GM18907 (cell line): ENCODE data around the gene OCSTAMP.
A peak's percentile ranks its signal among the peaks of the same experiment; 100 is the strongest.

ENCODE experiments used
- ATAC-seq: cut with Tn5 transposase; IDR thresholded peaks from one replicate; pipeline ENCODE4 v1.9.1; 2021; ENCODE audit warnings: mild to moderate bottlenecking, moderate library complexity; ENCODE audit not compliant: unreplicated experiment

The OCSTAMP gene

DNA sequence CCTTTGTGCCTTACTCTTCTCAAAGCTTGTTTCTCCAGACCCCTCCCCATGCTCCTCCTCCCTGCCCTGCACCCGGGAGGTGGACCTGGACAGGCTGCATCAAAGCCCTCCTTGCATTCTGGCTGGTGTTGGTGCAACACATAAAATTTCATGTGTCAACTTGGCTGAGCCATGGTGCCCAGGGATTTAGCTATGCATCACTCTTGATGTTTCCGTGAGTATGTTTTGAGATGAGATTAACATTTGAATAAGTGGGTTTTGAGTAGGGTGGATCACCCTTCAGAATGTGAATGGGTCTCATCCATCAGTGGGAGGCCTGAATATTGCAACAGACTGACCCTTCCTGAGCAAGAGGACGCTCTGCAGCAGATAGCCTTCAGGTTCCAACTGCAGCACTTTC lies 4.4 kb upstream of the OCSTAMP start:
- ATAC-seq: no peak

GRCh38 chr20:46553926-46554325 lies 3.5 kb upstream of the OCSTAMP start:
- no peak for ATAC-seq

DNA sequence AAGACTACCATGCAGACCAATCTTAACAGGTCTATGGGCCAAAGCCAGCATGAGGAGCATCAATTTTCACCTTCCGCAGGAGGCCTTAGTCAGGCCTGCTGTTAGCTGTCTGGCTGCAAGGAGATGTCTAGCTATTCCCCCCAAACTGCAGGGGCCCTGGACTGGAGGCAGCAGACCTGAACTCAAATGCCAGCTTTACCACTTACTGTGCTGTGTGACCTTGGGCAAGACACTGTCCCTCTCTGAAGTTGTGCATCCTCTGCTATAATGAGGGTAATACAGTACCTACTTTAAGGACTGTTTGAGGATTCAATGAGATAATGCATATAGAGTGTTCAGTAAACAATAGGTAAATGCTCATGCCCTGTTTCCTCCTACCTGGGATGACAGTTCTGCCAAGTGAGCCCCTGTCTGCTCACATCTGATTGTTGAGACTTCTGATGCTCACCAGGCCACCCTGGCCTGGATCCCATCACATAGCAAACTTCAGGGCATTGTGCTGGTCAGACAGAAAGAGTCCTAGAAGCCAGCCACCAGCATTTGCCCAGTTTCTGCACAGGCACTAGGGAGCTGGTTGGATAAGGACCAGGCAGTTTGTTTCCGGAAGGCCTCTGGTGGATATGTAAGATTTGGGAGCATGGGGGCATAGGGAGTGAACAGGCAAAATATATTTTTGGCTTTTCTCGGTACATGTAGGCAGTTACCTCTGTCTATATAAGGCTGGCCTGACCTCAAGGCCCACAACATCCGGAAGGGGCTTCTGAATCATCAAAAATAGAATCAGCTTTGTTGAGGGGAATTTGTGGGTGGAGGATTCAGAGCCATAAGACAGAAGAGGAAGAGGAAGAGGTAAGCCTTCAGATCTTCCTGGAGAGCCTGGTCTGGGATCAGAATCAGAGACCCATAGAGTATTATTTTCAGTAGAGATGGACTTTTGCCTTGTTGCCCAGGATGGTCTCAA lies 2.3 kb upstream of the OCSTAMP start:
- peak; percentile 79 for ATAC-seq

DNA sequence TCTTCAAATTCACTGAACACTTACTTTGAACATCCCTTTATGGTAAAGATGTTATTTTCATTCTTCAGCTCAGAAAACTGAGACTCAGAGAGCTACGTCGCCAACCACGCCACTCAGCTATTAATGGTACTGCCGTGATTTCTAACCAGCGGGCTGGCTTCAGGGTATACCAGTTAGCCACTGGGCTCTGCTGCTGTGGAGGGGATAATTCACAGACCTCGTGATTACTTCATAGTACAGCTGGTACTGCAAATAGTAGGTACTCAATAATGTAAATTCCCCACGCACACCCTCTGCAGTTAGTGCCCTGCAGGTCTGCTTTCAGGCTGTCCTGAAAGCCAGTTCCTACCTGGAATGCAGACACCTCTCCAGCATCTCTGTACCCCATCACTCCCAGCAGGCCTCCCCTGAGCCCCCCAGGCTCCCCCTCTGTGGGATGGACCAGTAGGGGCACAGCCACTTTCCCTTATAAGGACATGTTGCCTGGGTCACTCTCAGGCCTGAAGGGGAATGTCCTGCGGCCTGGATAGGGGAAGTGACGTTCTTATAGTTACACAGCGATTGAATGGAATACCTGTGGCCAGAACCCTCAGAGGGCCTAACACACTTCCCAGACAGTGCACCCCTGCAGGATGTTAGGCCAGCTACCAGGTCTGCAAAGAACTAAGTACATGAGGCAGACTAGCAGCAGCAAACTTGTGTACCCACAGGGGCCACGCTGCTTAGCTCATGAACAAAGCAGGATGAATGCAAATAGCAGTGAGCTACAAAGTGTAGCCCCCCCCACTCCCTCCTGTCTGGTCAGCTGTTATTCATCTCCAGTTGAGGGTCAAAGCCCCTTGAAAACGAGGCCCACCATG lies 1.3 kb upstream of the OCSTAMP start:
- ATAC-seq: no peak

GRCh38 chr20:46549188-46549972 lies 1.1 kb downstream of the OCSTAMP start:
- ATAC-seq: no peak

DNA sequence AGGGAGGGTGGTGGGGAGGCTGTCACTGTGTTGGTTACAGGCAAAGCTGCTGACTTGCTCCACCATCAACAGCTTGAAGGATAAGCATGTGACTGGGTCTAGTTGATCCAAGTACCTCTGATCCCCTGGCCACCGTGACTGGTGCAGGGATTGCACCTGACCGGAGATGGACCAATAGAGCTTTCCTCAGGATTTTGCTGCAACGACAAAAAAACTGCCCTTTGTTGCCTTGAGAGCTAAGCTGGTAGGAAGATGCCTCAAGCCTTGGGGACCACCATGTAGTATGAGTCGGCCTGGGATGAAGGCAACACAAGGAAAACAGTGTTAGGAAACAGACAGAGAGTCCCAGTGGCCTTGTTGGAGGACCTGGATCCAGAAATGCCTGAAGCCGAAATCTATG lies 1.8 kb downstream of the OCSTAMP start:
- no peak for ATAC-seq

DNA sequence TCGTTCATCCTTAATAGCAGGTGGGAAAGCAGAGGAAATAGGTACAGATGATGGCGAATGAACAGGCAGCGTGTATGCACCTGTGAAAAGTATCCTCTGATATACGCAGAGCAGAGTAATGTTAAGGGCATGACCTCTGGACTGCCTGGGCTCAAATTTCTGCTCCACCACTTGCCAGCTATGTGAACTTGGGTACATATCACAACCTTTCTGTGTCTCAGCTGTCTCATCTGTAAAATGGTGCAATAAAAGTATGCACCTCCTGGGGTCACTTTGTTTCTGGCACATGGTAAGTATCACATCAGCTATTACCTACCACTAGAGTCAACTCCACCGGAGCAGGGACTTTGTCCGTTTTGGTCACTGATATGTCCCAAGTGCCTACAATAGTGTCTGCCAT lies 2.5 kb downstream of the OCSTAMP start:
- ATAC-seq: no peak

- no peak for ATAC-seq
Measured at GRCh38 chr20:46546936-46547335, 3.5 kb downstream of the OCSTAMP start.

DNA sequence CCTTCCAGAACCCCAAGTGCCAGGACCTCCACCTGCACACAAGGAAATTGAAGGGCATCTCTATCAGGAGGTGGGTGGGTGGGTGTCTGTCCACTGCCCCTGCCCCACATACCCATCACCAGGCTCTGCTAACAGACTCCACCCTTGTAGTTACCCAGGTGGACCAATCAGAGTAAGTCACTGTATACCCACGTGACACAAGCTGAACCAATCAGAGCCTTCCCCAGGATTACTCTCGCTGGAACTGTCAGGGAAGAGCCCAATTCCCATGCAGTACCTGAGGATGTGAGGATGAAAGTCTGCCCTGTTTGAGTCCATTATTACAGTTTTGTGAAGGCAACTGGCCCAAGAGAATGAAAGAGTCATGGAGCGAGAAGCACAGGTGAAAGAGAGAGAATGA lies 4.2 kb downstream of the OCSTAMP start:
- no peak for ATAC-seq

DNA sequence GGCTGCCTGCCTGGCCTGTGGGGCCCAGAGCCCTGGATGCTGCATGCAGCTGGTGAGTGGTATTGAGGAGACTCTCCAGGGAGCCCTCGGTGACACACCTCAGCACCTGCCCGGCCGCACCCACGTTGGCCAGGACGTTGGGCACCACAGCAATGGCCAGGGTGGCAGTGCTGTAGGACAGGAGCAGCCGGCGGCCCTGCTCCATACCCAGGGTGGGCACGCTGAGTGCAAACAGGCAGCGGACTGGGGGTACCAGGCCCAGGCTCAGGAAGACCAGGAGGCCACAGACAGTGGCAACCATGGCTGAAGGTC lies 4.7 kb downstream of the OCSTAMP start:
- no peak for ATAC-seq

- ATAC-seq: peak; percentile 65
Measured at GRCh38 chr20:46545077-46545826, 5.2 kb downstream of the OCSTAMP start.

GRCh38 chr20:46544576-46544975 lies 5.9 kb downstream of the OCSTAMP start:
- ATAC-seq: no peak

DNA sequence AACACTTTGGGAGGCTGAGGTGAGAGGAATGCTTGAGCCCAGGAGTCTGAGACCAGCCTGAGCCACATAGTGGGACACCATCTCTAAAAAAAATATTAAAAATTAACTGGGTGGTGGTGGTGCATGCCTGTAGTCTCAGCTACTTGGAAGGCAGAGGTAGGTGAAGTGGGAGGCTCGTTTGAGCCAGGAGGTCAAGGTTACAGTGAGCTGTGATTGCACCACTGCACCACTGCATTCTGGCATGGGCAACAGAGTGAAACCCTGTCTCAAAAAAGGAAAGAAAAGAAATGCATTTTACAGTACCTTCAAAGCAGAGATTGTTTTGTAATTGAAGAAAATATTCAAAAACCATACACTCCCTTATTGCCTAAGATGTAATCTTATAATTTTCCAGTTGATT lies 6.5 kb downstream of the OCSTAMP start:
- ATAC-seq: no peak

- no peak for ATAC-seq
Measured at GRCh38 chr20:46543033-46543432, 7.4 kb downstream of the OCSTAMP start.

- no peak for ATAC-seq
Measured at GRCh38 chr20:46541229-46541935, 9.1 kb downstream of the OCSTAMP start.

DNA sequence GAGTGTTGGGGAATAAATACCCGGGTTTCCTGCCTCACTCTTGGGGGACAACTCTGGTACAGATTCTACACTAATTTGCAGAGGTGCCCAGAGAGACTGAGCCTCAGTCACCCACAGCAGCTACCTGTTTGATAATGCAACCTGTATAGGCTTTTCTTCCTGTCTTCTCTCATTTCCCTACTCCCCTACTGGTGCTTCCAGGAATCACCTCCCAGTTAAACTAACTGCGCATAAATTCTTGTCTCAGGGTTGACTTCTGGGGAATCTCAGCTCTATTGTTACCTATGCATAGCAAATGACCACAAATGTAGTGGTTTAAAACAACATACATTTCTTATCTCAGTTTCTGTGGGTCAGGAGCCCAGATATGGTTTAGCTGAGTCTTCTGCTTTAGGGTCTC lies 11.3 kb downstream of the OCSTAMP start:
- no peak for ATAC-seq

- no peak for ATAC-seq
Measured at GRCh38 chr20:46530640-46531039, 19.8 kb downstream of the OCSTAMP start.

DNA sequence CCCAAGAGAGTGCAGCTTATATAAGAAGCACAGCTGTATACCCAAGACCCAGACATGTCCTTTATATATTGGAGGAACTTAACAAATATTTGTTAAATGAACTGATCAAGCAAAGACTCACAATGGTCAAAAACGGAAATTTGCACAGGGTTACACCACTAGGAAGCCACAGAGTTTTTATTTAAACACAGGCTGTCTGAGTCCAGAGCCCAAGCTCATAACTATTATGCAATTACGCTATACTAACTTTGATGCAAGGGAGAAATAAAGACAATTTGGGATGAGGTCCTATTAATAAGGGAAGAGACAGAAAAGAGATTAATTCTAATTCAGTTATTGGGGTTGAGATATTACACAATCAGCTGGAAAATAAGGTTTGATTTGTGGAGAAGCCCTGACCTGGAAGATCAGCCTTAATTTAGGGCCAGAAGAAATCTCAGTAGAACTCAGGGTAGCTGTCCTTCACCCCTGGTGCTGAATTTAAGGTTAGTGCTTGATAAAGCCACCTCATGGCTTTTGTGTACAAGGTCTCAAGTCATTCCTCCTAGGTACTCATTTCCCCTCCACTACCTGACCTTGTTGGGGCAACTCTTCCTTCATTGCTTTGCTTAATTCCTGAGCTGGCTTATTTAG lies 26.6 kb downstream of the OCSTAMP start:
- ATAC-seq: no peak

GRCh38 chr20:46523108-46523507 lies 27.3 kb downstream of the OCSTAMP start:
- no peak for ATAC-seq
